Activated effector memory CD4-positive, alpha-beta T cell treated with anti-CD3 and anti-CD28 coated beads, Interleukin-2, amount 50 U/mL, for 16 hours (primary cell): Measurements from ENCODE around the gene SLC26A9.
"Not testable (repeated sequence)": the region's sequence is repeated elsewhere in the genome, so short reads cannot be mapped to it uniquely, and the experiment has no call there.

Source experiments
- DNase-seq: peaks from one replicate; pipeline ENCODE4 v3.0.0-alpha.2; 2020

SLC26A9 gene

DNA sequence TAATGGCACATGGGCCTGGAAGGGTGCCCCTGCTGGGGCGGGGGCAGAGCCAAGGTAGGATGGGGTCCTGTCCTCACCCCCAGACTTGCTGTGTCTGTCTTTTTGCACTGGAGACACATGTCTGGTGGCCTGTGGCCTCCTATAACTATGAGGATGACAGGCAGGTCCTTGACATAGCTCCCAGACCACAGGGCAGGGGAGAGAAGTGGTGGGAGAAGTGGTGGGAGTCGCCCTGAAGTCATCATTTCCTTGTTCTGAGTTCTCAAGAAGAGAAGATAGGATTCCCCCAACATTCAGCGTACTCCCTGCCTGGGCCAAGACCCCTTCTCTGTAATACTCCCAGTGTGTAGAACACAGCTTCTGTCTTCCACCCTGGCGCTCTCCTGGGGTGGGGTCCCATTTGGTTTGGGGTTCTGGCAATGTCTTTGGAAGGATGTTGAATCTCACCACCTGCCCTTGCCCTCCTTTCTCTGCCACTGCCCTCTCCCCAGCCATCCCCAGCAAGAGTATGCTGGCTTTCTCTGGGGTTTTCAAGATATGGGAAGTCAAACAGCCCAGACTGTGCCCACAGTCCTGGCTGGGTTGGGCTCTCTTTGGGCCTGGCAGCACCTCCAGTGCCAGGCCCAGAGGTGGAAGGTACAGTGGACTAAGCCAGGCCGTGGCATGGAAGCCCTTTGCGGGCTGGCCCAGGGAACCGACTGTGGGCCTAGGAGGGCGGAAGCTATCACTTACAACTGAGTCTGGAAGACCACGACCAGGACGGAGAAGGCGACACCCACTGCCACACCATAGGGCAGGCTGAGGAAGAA, 19.4 kb downstream of the SLC26A9 start:
- peak; percentile 51 for DNase-seq

- DNase-seq, result peak; percentile 5
Measured at GRCh38 chr1:205922806-205923205, 20.4 kb downstream of the SLC26A9 start.

DNA sequence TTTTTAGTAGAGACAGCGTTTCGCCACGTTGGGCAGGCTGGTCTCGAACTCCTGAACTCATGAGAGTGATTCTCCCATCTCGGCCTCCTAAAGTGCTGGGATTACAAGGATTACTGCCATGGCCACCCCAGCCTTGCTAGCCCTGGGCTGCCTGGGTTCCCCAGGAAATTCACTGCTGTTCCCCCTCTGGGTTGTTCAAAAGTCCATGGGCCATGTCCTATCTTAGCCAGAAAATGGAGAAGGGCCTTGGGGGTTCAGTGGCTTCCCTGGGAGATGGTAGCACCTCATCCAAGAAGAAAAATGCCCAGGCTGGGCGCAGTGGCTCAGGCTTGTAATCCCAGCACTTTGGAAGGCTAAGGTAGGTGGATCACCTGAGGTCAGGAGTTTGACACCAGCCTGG, 20.9 kb downstream of the SLC26A9 start:
- peak; percentile 14 for DNase-seq

GRCh38 chr1:205921570-205921909, 21.7 kb downstream of the SLC26A9 start:
- DNase-seq, result peak; percentile 53

DNA sequence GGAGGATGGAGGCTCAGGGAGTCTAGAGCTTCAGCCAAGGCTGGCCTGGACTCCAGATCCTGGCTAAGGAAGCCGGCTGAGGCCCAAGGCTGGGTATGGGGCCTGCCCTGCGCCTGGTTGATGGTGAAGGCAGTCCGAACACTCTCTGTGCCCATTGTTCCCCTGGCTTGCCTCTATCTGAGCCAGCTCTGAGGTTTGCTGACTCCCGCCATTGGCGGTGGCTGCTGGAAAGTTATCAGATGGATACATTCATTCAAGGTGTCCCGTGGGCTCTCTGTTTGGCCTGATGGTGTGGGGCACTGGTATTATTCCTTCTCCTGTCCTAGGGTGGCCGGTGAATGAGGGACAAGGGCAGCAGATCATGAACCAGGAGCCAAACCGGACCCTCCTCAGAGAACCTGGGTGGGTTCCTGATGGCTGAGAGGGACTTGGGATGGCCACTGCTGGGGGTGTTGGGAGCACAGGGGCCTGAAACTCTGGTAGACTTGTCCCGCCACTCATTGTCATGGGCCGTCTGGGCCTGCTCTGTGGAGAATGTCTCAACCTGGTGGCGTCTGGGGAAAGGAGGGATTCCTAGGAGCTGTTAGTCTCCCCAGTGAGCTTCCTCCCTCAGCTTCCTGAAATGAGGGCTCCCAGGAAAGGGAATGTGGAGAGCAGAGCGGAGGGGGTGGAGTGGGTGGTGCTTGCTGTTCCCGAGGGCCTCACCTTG, 22.2 kb downstream of the SLC26A9 start:
- peak; percentile 47 for DNase-seq

DNA sequence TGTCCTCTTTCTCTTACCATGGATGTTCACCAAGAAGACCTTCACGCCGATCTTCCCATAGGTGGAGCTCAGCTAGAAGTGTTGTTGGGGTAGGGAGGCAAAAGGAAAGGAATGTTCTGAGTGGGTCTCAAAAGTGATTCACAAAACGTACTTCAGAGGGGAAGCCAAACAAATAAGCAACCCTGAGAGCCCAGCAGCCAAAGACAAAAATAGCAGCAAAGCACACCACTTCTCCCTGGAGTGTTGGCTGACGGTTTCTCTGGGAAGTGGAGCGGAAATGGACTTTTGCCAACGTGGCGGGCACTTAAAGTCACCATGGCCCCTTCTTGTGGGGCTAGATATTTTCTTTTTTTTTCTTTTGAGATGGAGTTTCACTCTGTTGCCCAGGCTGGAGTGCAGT, 23.1 kb downstream of the SLC26A9 start:
- DNase-seq, result peak; percentile 2

GRCh38 chr1:205918955-205919746, 24.1 kb downstream of the SLC26A9 start:
- peak; percentile 87 for DNase-seq

- DNase-seq, result no peak
Measured at GRCh38 chr1:205917466-205918238, 25.6 kb downstream of the SLC26A9 start.

- DNase-seq, result no peak
Measured at GRCh38 chr1:205916541-205916940, 26.7 kb downstream of the SLC26A9 start.

DNA sequence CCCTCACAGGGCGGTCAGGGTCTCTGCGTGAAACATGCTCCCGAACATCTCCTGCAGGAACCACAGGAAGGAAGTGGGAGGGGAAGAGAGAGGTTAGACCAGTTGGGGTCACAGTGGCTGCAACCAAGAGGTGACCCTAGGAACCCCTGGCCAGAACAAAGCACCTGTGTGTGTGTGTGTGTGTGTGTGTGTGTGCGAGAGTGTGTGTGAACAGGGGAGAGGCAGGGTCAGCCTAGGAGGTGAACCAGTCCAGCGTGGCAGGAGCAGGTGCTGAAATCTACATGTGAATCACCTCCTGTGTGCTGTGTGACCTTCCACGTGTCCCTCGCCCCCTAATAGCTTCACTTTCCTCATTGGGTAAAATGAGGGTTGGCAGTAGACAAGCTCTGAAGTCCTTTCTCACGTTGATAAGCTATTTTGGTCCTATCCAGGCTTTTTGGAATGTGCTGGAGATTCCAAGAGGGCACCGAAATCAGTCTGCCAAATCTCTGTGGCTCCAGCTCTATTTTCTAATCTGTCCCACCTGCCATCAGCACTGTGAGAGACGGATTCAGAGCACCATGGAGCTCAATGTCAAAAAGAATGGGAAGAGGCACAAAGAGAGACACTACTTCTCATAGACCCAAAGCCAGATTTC, 27.8 kb downstream of the SLC26A9 start:
- DNase-seq, result no peak

GRCh38 chr1:205914730-205915129, 28.5 kb downstream of the SLC26A9 start:
- DNase-seq, result no peak

- DNase-seq, result no peak
Measured at GRCh38 chr1:205914155-205914507, 29.1 kb downstream of the SLC26A9 start.

GRCh38 chr1:205913451-205914154, 29.7 kb downstream of the SLC26A9 start:
- DNase-seq, result no peak

GRCh38 chr1:205907794-205908193, 35.5 kb downstream of the SLC26A9 start:
- no peak for DNase-seq

- not testable (repeated sequence) for DNase-seq
Measured at GRCh38 chr1:205905095-205905494, 38.2 kb downstream of the SLC26A9 start.

DNA sequence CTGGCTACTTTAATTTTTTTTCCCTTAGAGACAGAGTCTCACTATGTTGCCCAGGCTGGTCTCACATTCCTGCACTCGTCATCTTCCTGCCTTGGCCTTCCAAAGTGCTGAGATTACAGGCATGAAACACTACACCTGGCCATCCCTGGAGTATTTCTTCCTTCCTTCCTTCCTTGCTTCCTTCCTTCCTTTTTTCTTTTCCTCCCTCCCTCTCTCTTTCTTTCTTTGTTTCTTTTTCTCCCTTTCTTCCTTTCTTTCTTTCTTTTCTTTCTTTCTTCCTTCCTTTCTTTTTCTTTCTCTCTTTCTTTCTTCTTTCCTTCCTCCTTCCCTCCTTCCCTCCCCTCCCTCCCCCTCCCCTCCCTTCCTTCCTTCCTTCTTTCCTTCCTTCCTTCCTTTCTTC, 46.9 kb downstream of the SLC26A9 start:
- DNase-seq, result no peak

GRCh38 chr1:205894119-205894518, 49.1 kb downstream of the SLC26A9 start:
- DNase-seq, result not testable (repeated sequence)

- not testable (repeated sequence) for DNase-seq
Measured at GRCh38 chr1:205892175-205892574, 51.1 kb downstream of the SLC26A9 start.

GRCh38 chr1:205891481-205891880, 51.8 kb downstream of the SLC26A9 start:
- DNase-seq, result not testable (repeated sequence)

GRCh38 chr1:205890631-205891030, 52.6 kb downstream of the SLC26A9 start:
- not testable (repeated sequence) for DNase-seq

GRCh38 chr1:205889706-205890105, 53.5 kb downstream of the SLC26A9 start:
- not testable (repeated sequence) for DNase-seq

DNA sequence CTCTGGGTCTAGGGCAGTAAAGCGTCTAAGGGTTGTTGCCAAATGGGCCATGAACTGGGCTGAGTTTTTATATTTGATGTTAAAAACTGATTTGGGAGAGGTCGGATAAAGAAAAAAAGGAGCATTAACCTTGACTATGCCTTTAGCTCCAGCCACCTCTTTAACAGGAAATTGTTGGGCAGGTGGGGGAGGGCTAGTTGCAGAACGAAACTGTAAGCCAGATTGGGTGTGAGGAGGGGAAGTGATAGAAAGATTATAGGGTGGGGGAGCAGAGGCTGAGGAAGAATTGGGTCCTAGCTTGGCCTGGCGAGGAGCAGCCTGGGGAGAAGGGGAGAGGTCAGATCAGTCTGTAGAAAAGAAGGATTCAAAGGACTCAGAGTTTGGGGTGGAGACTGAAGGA, 54.2 kb downstream of the SLC26A9 start:
- DNase-seq, result not testable (repeated sequence)
